Measurements from ENCODE around the gene WNT8B. TPM values are rescaled to one million over a fixed set of nuclear protein-coding genes. Genes with fewer than 3 reads are reported as not detected.

WNT8B gene
- polyA plus RNA-seq, 1 donor (not counting 4 experiments of a cell fraction or from before 2014, with no cell fraction given), result not detected

- Histone ChIP-seq H3K4me2 (ENCODE audit: control insufficient read depth, extremely low read depth, insufficient read depth, low read depth, low read length) (no peak overlapping the region), H3K36me3 (ENCODE audit: control insufficient read depth in 2 of 2, extremely low read depth in 1 of 2, insufficient read depth in 2 of 2, low read length in 2 of 2) (peaks cover 3 to 8% of the 10 kb centered on the region in 2 experiments), H3K9me3 (ENCODE audit: control insufficient read depth, low read depth, low read length) (no peaks in the 10 kb centered on the region), H4K20me1 (ENCODE audit: control insufficient read depth, extremely low read depth, insufficient read depth, low read length) (peaks cover 3% of the 10 kb centered on the region), H3K4me1 (ENCODE audit: control insufficient read depth, extremely low read depth, insufficient read depth, low read length) (peaks cover under 1% of the 10 kb centered on the region), H3K27me3 (ENCODE audit: control insufficient read depth, extremely low read depth, insufficient read depth, low read length) (peaks cover 7% of the 10 kb centered on the region), H3K9ac (ENCODE audit: control insufficient read depth, extremely low read depth, insufficient read depth, low read length) (no peak overlapping the region), H3K4me3 (ENCODE audit: control insufficient read depth in 2 of 3, extremely low read depth in 1 of 3, insufficient read depth in 2 of 3, low read depth in 1 of 3, low read length in 3 of 3) (no peak overlapping the region), H3K27ac (ENCODE audit: control insufficient read depth, insufficient read depth, low read length) (no peak overlapping the region), H2AFZ (ENCODE audit: control insufficient read depth, low read length) (no peak overlapping the region), H3K79me2 (ENCODE audit: control insufficient read depth, insufficient read depth, low read length) (no peaks in the 10 kb centered on the region), H3K9me1 (ENCODE audit: control insufficient read depth, extremely low read depth, insufficient read depth, low read length) (no peaks in the 10 kb centered on the region)
- FAIRE-seq (no peak), DNase-seq (ENCODE audit: low read depth, low spot score) (no peak)
- TF ChIP-seq, protein P1, sequence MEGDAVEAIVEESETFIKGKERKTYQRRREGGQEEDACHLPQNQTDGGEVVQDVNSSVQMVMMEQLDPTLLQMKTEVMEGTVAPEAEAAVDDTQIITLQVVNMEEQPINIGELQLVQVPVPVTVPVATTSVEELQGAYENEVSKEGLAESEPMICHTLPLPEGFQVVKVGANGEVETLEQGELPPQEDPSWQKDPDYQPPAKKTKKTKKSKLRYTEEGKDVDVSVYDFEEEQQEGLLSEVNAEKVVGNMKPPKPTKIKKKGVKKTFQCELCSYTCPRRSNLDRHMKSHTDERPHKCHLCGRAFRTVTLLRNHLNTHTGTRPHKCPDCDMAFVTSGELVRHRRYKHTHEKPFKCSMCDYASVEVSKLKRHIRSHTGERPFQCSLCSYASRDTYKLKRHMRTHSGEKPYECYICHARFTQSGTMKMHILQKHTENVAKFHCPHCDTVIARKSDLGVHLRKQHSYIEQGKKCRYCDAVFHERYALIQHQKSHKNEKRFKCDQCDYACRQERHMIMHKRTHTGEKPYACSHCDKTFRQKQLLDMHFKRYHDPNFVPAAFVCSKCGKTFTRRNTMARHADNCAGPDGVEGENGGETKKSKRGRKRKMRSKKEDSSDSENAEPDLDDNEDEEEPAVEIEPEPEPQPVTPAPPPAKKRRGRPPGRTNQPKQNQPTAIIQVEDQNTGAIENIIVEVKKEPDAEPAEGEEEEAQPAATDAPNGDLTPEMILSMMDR (optimal IDR thresholded peaks at IDR 0.05 in 1 of 3, IDR thresholded peaks at IDR 0.05 in 1 of 3, conservative IDR thresholded peaks at IDR 0.05 in 1 of 3; ENCODE audit: extremely low read depth in 1 of 3, insufficient read depth in 2 of 3, low read length in 3 of 3), result no peak
- no peak for TF ChIP-seq EZH2 (IDR thresholded peaks at IDR 0.05; ENCODE audit: low read length)
- dilution Hi-C loops (cut with MboI; ENCODE audit: extremely low pct_ligation_motif_present, low sequenced_read_pairs), result no loop called here
Measured at GRCh38 chr10:100487529-100487928, 24.7 kb downstream of the WNT8B start.

DNA sequence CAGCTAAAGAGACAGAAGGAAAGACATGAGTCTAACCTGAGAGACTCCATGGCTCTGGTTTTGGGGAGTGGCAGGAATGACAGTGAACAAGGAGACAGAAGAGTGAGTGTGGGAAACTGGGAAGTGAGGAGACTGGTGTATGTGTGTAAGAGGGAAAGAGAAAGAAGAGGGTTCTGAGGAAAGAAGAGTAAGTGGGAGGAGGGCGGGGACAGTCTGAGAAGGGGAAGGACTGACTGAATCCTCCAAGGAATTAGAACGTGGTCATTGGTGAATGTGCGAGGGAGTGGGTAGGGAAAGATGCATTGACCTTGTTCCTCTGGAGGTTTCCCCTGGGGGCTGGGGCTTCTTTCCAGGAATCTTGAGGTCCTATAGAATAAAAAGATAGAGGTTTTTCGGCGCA, 26.6 kb downstream of the WNT8B start:
- Histone ChIP-seq H3K4me1 (ENCODE audit: control insufficient read depth, extremely low read depth, insufficient read depth, low read length) (no peaks in the 10 kb centered on the region), H3K4me2 (ENCODE audit: control insufficient read depth, extremely low read depth, insufficient read depth, low read depth, low read length) (no peak overlapping the region), H3K79me2 (ENCODE audit: control insufficient read depth, insufficient read depth, low read length) (no peaks in the 10 kb centered on the region), H3K36me3 (ENCODE audit: control insufficient read depth in 2 of 2, extremely low read depth in 1 of 2, insufficient read depth in 2 of 2, low read length in 2 of 2) (peaks cover 3 to 8% of the 10 kb centered on the region in 2 experiments), H3K9me1 (ENCODE audit: control insufficient read depth, extremely low read depth, insufficient read depth, low read length) (no peaks in the 10 kb centered on the region), H4K20me1 (ENCODE audit: control insufficient read depth, extremely low read depth, insufficient read depth, low read length) (no peaks in the 10 kb centered on the region), H3K4me3 (ENCODE audit: control insufficient read depth in 2 of 3, extremely low read depth in 1 of 3, insufficient read depth in 2 of 3, low read depth in 1 of 3, low read length in 3 of 3) (no peak overlapping the region), H3K9me3 (ENCODE audit: control insufficient read depth, low read depth, low read length) (no peaks in the 10 kb centered on the region), H3K27ac (ENCODE audit: control insufficient read depth, insufficient read depth, low read length) (no peak overlapping the region), H3K27me3 (ENCODE audit: control insufficient read depth, extremely low read depth, insufficient read depth, low read length) (no peaks in the 10 kb centered on the region), H3K9ac (ENCODE audit: control insufficient read depth, extremely low read depth, insufficient read depth, low read length) (no peak overlapping the region), H2AFZ (ENCODE audit: control insufficient read depth, low read length) (no peak overlapping the region)
- TF ChIP-seq, protein P1 (optimal IDR thresholded peaks at IDR 0.05 in 1 of 3, IDR thresholded peaks at IDR 0.05 in 1 of 3, conservative IDR thresholded peaks at IDR 0.05 in 1 of 3; ENCODE audit: extremely low read depth in 1 of 3, insufficient read depth in 2 of 3, low read length in 3 of 3), result no peak
- FAIRE-seq (no peak), DNase-seq (ENCODE audit: low read depth, low spot score) (no peak)
- dilution Hi-C loops (cut with MboI; ENCODE audit: extremely low pct_ligation_motif_present, low sequenced_read_pairs), result no loop called here

Measured in keratinocyte (primary cell).